Tibial artery (tissue), 4 donors: ENCODE results near the gene GAB1.

ENCODE experiments used
- DNase-seq, 2 donors: peaks; one replicate each; pipeline ENCODE4 v3.0.0-alpha.2; 2019
- H3K27ac ChIP-seq, 2 donors: fragments of 200-600 bp; sonication (generic) in 1 of 2; 1 replicate in 1 of 2; 2 replicates in 1 of 2; pipeline ENCODE4 v1.5.1; 2018 to 2019; ENCODE audit warnings: mild to moderate bottlenecking in 1 of 2
- H3K27me3 ChIP-seq, 2 donors: fragments of 200-600 bp; sonication (generic) in 1 of 2; one replicate each; pipeline versions ENCODE4 v1.5.1 to v1.6.0; 2016 to 2019
- H3K36me3 ChIP-seq, 3 donors: fragments of 200-600 bp; sonication (generic) in 2 of 3; one replicate each; pipeline ENCODE4 v1.5.1; 2016 to 2019; ENCODE audit warnings: mild to moderate bottlenecking in 2 of 3
- H3K4me1 ChIP-seq, 4 donors: fragments of 200-600 bp; sonication (generic) in 2 of 4; 1 replicate in 3 of 4; 2 replicates in 1 of 4; pipeline ENCODE4 v1.5.1; 2016 to 2019
- H3K4me3 ChIP-seq, 2 donors: fragments of 200-600 bp; sonication (generic) in 1 of 2; 1 replicate in 1 of 2; 2 replicates in 1 of 2; pipeline ENCODE4 v1.5.1; 2018 to 2019; ENCODE audit warnings: mild to moderate bottlenecking in 2 of 2
- H3K9me3 ChIP-seq, 3 donors: fragments of 200-600 bp; sonication (generic) in 1 of 3; one replicate each; pipeline ENCODE4 v1.5.1; 2016 to 2019
- CTCF ChIP-seq, 2 experiments: fragments of 200-600 bp in 1 of 2; fragments of 450-650 bp in 1 of 2; IDR thresholded peaks; one replicate each; pipeline ENCODE4 v1.5.1; 2017 to 2019; ENCODE audit warnings: antibody characterized with exemption in 2 of 2, mild to moderate bottlenecking in 1 of 2, moderate library complexity in 1 of 2
- intact Hi-C: fragments of 100-400 bp; cut with DNase I; formaldehyde crosslinking; loops from one replicate; pipeline ENCODE4 v1.15.0; 2023; ENCODE audit warnings: low total_unique reads

The GAB1 gene

GRCh38 chr4:143394739-143395453 lies 58.2 kb downstream of the GAB1 start:
- Histone ChIP-seq H3K27me3 (no peaks in the 10 kb centered on the region), H3K9me3 (no peaks in the 10 kb centered on the region), H3K4me1 (peaks cover 0 to 96% (median 58%) of the 10 kb centered on the region in 4 donors), H3K4me3 (no peak overlapping the region), H3K36me3 (no peaks in the 10 kb centered on the region), H3K27ac (no peak overlapping the region)
- no peak for DNase-seq
- intact Hi-C loops = loop anchor here (5.0 kb wide), 1 partner anchor 58 kb away; the partner anchor contains the start of gene GAB1
- TF ChIP-seq CTCF (IDR thresholded peaks at IDR 0.05) = no peak

- H3K27me3 ChIP-seq = no peaks in the 10 kb centered on the region
- H3K27ac ChIP-seq = peak overlapping the region; percentile 15 to 38
- TF ChIP-seq CTCF (IDR thresholded peaks at IDR 0.05) = no peak
- H3K4me3 ChIP-seq = no peak overlapping the region
- H3K36me3 ChIP-seq = no peaks in the 10 kb centered on the region
- H3K4me1 ChIP-seq = peaks cover 0 to 87% (median 43%) of the 10 kb centered on the region in 4 donors
- no peaks in the 10 kb centered on the region for H3K9me3 ChIP-seq
- DNase-seq = no peak
- intact Hi-C loops = loop anchor here (5.0 kb wide), 1 partner anchor 59 kb away; the partner anchor contains the start of gene GAB1
Observed at GRCh38 chr4:143396695-143397094, 60.0 kb downstream of the GAB1 start.

- no peak for TF ChIP-seq CTCF (IDR thresholded peaks at IDR 0.05)
- Histone ChIP-seq H3K9me3 (no peaks in the 10 kb centered on the region), H3K27me3 (no peaks in the 10 kb centered on the region), H3K4me3 (no peak overlapping the region), H3K27ac (peak overlapping the region; percentile 15 to 38), H3K4me1 (peaks cover 0 to 87% (median 42%) of the 10 kb centered on the region in 4 donors), H3K36me3 (no peaks in the 10 kb centered on the region)
- intact Hi-C loops = loop anchor here (5.0 kb wide), 1 partner anchor 60 kb away; the partner anchor contains the start of gene GAB1
- DNase-seq = no peak
Observed at GRCh38 chr4:143397335-143397734, 60.7 kb downstream of the GAB1 start.

GRCh38 chr4:143397887-143398286 lies 61.2 kb downstream of the GAB1 start:
- Histone ChIP-seq H3K4me1 (peaks cover 0 to 87% (median 43%) of the 10 kb centered on the region in 4 donors), H3K27ac (peak overlapping the region; percentile 15 to 38), H3K27me3 (no peaks in the 10 kb centered on the region), H3K36me3 (no peaks in the 10 kb centered on the region), H3K4me3 (no peak overlapping the region), H3K9me3 (no peaks in the 10 kb centered on the region)
- no peak for TF ChIP-seq CTCF (IDR thresholded peaks at IDR 0.05)
- no peak for DNase-seq
- intact Hi-C loops = loop anchor here (5.0 kb wide), 1 partner anchor 61 kb away; the partner anchor contains the start of gene GAB1

GRCh38 chr4:143399113-143399949 lies 62.7 kb downstream of the GAB1 start:
- Histone ChIP-seq H3K4me1 (peaks cover 0 to 88% (median 47%) of the 10 kb centered on the region in 4 donors), H3K27ac (peak overlapping the region; percentile 12 to 36), H3K4me3 (no peak overlapping the region), H3K27me3 (no peaks in the 10 kb centered on the region), H3K36me3 (no peaks in the 10 kb centered on the region), H3K9me3 (no peaks in the 10 kb centered on the region)
- no peak for DNase-seq
- peak; percentile 48 to 57 for TF ChIP-seq CTCF (IDR thresholded peaks at IDR 0.05)
- intact Hi-C loops = loop anchor here (5.0 kb wide), 1 partner anchor 62 kb away; the partner anchor contains the start of gene GAB1
